Kidney (tissue), 14 donors: ENCODE results near the gene SVIL. TPM values are rescaled to one million over a fixed set of nuclear protein-coding genes. Genes with fewer than 3 reads are reported as not detected.

Experiments used
- DNase-seq, 5 donors: peaks; one replicate each; pipeline ENCODE4 v3.0.0-alpha.2; 2013 to 2020
- FAIRE-seq: peaks from 2 replicates; lab custom pipeline; 2012; peaks lifted over from hg19 to GRCh38; lab: Jason Lieb, UNC
- H3K27ac ChIP-seq, 2 donors: one replicate each; pipeline ENCODE4 v1.7.0; 2013; ENCODE audit warnings: low read depth in 2 of 2, low read length in 2 of 2, inconsistent platforms in 1 of 2
- H3K27me3 ChIP-seq: one replicate; pipeline ENCODE4 v1.7.1; 2013; ENCODE audit warnings: low read length, inconsistent platforms; ENCODE audit not compliant: control insufficient read depth, insufficient read depth
- H3K36me3 ChIP-seq, 3 donors: one replicate each; pipeline versions ENCODE4 v1.7.0 to v1.7.1; 2013; ENCODE audit warnings: low read length in 3 of 3, control low read depth in 1 of 3, inconsistent platforms in 1 of 3; ENCODE audit not compliant: insufficient read depth in 3 of 3, control insufficient read depth in 2 of 3
- H3K4me1 ChIP-seq, 3 donors: one replicate each; pipeline versions ENCODE4 v1.7.0 to v1.7.1; 2013; ENCODE audit warnings: low read length in 3 of 3, inconsistent platforms in 1 of 3, low read depth in 1 of 3; ENCODE audit not compliant: control insufficient read depth in 2 of 3, insufficient read depth in 2 of 3
- H3K4me3 ChIP-seq, 3 donors: one replicate each; pipeline versions ENCODE4 v1.7.0 to v1.8.1; 2013; ENCODE audit warnings: low read length in 3 of 3, control low read depth in 1 of 3, inconsistent platforms in 1 of 3
- H3K9ac ChIP-seq, 3 donors: one replicate each; pipeline versions ENCODE4 v1.7.0 to v1.7.1; 2013; ENCODE audit warnings: low read length in 3 of 3, control low read depth in 1 of 3, inconsistent platforms in 1 of 3
- H3K9me3 ChIP-seq, 3 donors: one replicate each; pipeline versions ENCODE4 v1.7.0 to v1.7.1; 2013; ENCODE audit warnings: low read length in 3 of 3, control low read depth in 1 of 3, inconsistent platforms in 1 of 3; ENCODE audit not compliant: control insufficient read depth in 2 of 3, insufficient read depth in 1 of 3
- intact Hi-C: fragments of 100-400 bp; cut with DNase I; formaldehyde crosslinking; loops from one replicate; pipeline ENCODE4 v1.11.1; 2022
- polyA plus RNA-seq: library from polyadenylated mRNA; stranded (reverse); fragments of 350-450 nt; fragmentation: Illumina TruSeq; extraction: RNeasy Lipid Tissue Mini Kit (QIAGEN cat#74804); gene quantifications from one replicate; pipeline ENCODE4 v1.2.3, GENCODE V29; 2014; ENCODE audit warnings: low read depth, low replicate concordance; ENCODE audit not compliant: insufficient read depth
- total RNA-seq: library from RNA; stranded (reverse); fragmentation: NEBNext Ultra II Directional; extraction: Animal tissue kit (Norgen Biotek cat#: 25700); gene quantifications from one replicate; pipeline ENCODE4 v1.2.1, GENCODE V29; 2021
- TF ChIP-seq, protein P1 (sequence below): IDR thresholded peaks from 3 replicates; pipeline ENCODE4 v1.5.1; 2012; ENCODE audit warnings: mild to moderate bottlenecking, moderate library complexity, borderline replicate concordance; ENCODE audit not compliant: insufficient read depth; ENCODE audit errors: extremely low read depth
- donor health status: control.
- donor health status: control.
- donor health status: control.
- donor health status: control.
- donor health status: control.
- donor health status: DM: yes; HTN: yes; CAD: no.
- donor health status: Normal renal cell carcinoma (clear cell type).

The SVIL gene
- total and polyA plus RNA-seq, 2 donors from 2014 or later, result 7.4 to 94.4 TPM

- H3K27ac ChIP-seq, result no peak overlapping the region
- H3K27me3 ChIP-seq, result no peaks in the 10 kb centered on the region
- no peak for FAIRE-seq
- H3K4me3 ChIP-seq, result no peak overlapping the region
- peaks cover 6 to 20% (median 9%) of the 10 kb centered on the region in 3 donors for H3K4me1 ChIP-seq
- no peak overlapping the region for H3K9ac ChIP-seq
- H3K9me3 ChIP-seq, result no peaks in the 10 kb centered on the region
- TF ChIP-seq, protein P1, sequence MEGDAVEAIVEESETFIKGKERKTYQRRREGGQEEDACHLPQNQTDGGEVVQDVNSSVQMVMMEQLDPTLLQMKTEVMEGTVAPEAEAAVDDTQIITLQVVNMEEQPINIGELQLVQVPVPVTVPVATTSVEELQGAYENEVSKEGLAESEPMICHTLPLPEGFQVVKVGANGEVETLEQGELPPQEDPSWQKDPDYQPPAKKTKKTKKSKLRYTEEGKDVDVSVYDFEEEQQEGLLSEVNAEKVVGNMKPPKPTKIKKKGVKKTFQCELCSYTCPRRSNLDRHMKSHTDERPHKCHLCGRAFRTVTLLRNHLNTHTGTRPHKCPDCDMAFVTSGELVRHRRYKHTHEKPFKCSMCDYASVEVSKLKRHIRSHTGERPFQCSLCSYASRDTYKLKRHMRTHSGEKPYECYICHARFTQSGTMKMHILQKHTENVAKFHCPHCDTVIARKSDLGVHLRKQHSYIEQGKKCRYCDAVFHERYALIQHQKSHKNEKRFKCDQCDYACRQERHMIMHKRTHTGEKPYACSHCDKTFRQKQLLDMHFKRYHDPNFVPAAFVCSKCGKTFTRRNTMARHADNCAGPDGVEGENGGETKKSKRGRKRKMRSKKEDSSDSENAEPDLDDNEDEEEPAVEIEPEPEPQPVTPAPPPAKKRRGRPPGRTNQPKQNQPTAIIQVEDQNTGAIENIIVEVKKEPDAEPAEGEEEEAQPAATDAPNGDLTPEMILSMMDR, result no peak
- H3K36me3 ChIP-seq, result peaks cover 0 to 5% (median 4%) of the 10 kb centered on the region in 3 donors
- DNase-seq, result no peak
- intact Hi-C loops, result no loop called here
These were observed 109.0 kb downstream of the SVIL start for GRCh38 chr10:29525762-29526161.

GRCh38 chr10:29524720-29525119, 110.1 kb downstream of the SVIL start:
- FAIRE-seq (no peak), DNase-seq (no peak)
- H3K4me3 ChIP-seq, result no peak overlapping the region
- no peaks in the 10 kb centered on the region for H3K27me3 ChIP-seq
- peaks cover 6 to 20% (median 9%) of the 10 kb centered on the region in 3 donors for H3K4me1 ChIP-seq
- H3K36me3 ChIP-seq, result peaks cover 0 to 5% (median 4%) of the 10 kb centered on the region in 3 donors
- H3K9ac ChIP-seq, result no peak overlapping the region
- no peak overlapping the region for H3K27ac ChIP-seq
- H3K9me3 ChIP-seq, result no peaks in the 10 kb centered on the region
- intact Hi-C loops, result no loop called here
- TF ChIP-seq, protein P1, result no peak

DNA sequence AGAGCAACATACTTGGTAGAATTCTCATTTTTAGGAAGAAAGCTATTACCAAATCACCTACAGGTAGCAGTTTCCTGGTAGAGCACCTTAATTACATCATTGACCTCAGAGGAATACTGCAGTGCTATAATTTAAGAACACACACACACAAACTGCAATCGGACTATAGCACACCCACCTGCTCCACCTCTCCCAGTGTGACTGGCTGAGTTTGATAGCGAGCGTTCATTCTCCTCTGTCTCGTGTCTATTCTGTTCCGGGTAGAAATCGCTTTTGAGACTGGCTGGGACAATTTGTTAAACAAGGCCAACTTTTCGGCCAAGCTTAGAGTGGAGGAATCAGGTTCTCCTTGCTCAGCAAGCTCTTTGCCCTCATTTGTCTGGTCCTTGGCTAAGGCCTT, 110.5 kb downstream of the SVIL start:
- no peak for FAIRE-seq
- Histone ChIP-seq H3K9me3 (no peaks in the 10 kb centered on the region), H3K9ac (no peak overlapping the region), H3K27ac (no peak overlapping the region), H3K36me3 (peaks cover 0 to 5% (median 4%) of the 10 kb centered on the region in 3 donors), H3K4me3 (no peak overlapping the region), H3K27me3 (no peaks in the 10 kb centered on the region), H3K4me1 (peaks cover 6 to 20% (median 9%) of the 10 kb centered on the region in 3 donors)
- intact Hi-C loops, result no loop called here
- TF ChIP-seq, protein P1, result no peak
- DNase-seq, result no peak

DNA sequence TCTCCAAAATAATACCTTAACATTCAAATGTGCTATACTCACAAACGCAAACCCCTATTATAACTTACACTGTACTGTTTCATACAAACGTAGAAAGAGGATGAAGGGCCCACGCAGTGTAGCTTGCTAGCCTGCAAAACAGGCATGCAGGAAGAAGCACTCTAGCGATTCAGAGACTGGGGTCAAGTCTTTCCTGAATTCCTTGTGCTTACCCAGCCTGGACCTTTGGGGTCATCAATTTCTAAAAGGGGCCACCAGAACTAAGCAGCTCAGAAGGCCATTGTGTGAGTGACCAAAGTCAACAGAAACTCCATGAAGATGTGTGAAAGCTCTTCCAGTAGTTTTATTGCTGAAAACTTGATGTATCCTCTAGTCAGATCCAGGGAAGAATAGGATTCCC, 111.9 kb downstream of the SVIL start:
- peak in 3 of 5 donors; percentile 64 to 87 (median 84) for DNase-seq
- peaks cover 0 to 5% (median 4%) of the 10 kb centered on the region in 3 donors for H3K36me3 ChIP-seq
- H3K27ac ChIP-seq, result peak overlapping the region; percentile 54 to 73

More for the DNA sequence above, 111.9 kb downstream of the SVIL start:
- TF ChIP-seq, protein P1, result no peak
- H3K4me3 ChIP-seq, result peak overlapping the region in 2 of 3 donors; percentile 41 to 53
- H3K27me3 ChIP-seq, result no peaks in the 10 kb centered on the region
- intact Hi-C loops, result no loop called here
- peak overlapping the region in 1 of 3 donors; percentile 68 for H3K9ac ChIP-seq
- no peak for FAIRE-seq
- H3K9me3 ChIP-seq, result no peaks in the 10 kb centered on the region
- H3K4me1 ChIP-seq, result peaks cover 6 to 20% (median 9%) of the 10 kb centered on the region in 3 donors
